SIG-M5 (cell line): Measurements from ENCODE around the gene ZNG1E.
"Not testable (repeated sequence)": the region's sequence is repeated elsewhere in the genome, so short reads cannot be mapped to it uniquely, and the experiment has no call there.

Source experiments
- DNase-seq: peaks from one replicate; lab custom pipeline; 2025; lab: John Stamatoyannopoulos, UW

Gene ZNG1E

GRCh38 chr9:65675589-65676021 is at the start of gene ZNG1E:
Gene ZNG1E (plus strand): TSS chr9:65675928. CDS start chr9:65675977, 49 bp downstream.
- not testable (repeated sequence) for DNase-seq

- DNase-seq: not testable (repeated sequence)
Measured at GRCh38 chr9:65673579-65673978, 2.1 kb upstream of the ZNG1E start.

- DNase-seq: not testable (repeated sequence)
Measured at GRCh38 chr9:65675018-65675417, 710 bp upstream of the ZNG1E start.

- not testable (repeated sequence) for DNase-seq
Measured at GRCh38 chr9:65676389-65676788, 661 bp downstream of the ZNG1E start.

- DNase-seq: not testable (repeated sequence)
Measured at GRCh38 chr9:65678533-65678932, 2.8 kb downstream of the ZNG1E start.

GRCh38 chr9:65703550-65703949 is 27.8 kb downstream of the ZNG1E start:
- DNase-seq: not testable (repeated sequence)

GRCh38 chr9:65714445-65714844 is 38.7 kb downstream of the ZNG1E start:
- DNase-seq: not testable (repeated sequence)

- DNase-seq: not testable (repeated sequence)
Measured at GRCh38 chr9:65737096-65737564, 61.4 kb downstream of the ZNG1E start, which contains the start of gene FOXD4L4. Gene FOXD4L4 (plus strand): TSS chr9:65737146. CDS start chr9:65737146, 0 bp downstream.

- not testable (repeated sequence) for DNase-seq
Measured at GRCh38 chr9:65738133-65738532, 62.4 kb downstream of the ZNG1E start.
